Measurements from ENCODE around the gene B3GALT2. TPM values are rescaled to one million over a fixed set of nuclear protein-coding genes. Genes with fewer than 3 reads are reported as not detected.

B3GALT2 gene
- total RNA-seq, 5 donors from 2014 or later (not counting 1 experiment from before 2014, with no cell fraction given), result 0.15 to 16.6 (median 3.4) TPM

GRCh38 chr1:193187114-193187513 is 701 bp upstream of the B3GALT2 start:
- WGBS (ENCODE audit: insufficient coverage), result no CpG with 5 or more reads among the region's 1 CpG

GRCh38 chr1:193185211-193185610 is 1.2 kb downstream of the B3GALT2 start:
- H3K4me3 ChIP-seq (ENCODE audit: control insufficient read depth in 1 of 2, extremely low read depth in 1 of 2, low read length in 1 of 2), result peak overlapping the region in 1 of 2 donors; percentile 39
- H3K27me3 ChIP-seq (replicated peaks in 1 of 2; ENCODE audit: control insufficient read depth in 2 of 2, extremely low read depth in 1 of 2, insufficient read depth in 2 of 2, low read length in 1 of 2), result no peaks in the 10 kb centered on the region
- ChIA-PET POLR2A (interaction anchor here in 1 of 2 donors (0.6 kb wide), 1 partner anchor 1052 kb away, joined by 3 read pairs; no protein-coding TSS in a partner anchor), CTCF (interaction anchor here (0.6 to 3.8 kb wide), 9 partner anchors 9 to 1225 kb away, joined by 3 to 15 read pairs (median 4); no protein-coding TSS in a partner anchor)
- ATAC-seq (replicated peaks in 1 of 4) (no peak), DNase-seq (no peak)
- H3K4me3 Mint-ChIP-seq, result peak overlapping the region; percentile 53 to 84 (median 75)
- peak overlapping the region; percentile 59 for H3K27ac ChIP-seq (ENCODE audit: low read length)
- peaks cover 0 to 3% of the 10 kb centered on the region in 2 donors for H3K36me3 ChIP-seq (ENCODE audit: control insufficient read depth in 2 of 2, extremely low read depth in 1 of 2, insufficient read depth in 1 of 2, low read length in 1 of 2)
- WGBS (ENCODE audit: insufficient coverage), result no CpG with 5 or more reads among the region's 2 CpGs
- no peaks in the 10 kb centered on the region for H3K9me3 ChIP-seq
- H3K4me1 Mint-ChIP-seq, result peaks cover 59 to 68% (median 67%) of the 10 kb centered on the region in 3 donors
- H3K4me1 ChIP-seq (ENCODE audit: control insufficient read depth in 1 of 2, extremely low read depth in 1 of 2, insufficient read depth in 2 of 2, low read length in 2 of 2), result peaks cover 7 to 11% of the 10 kb centered on the region in 2 experiments
- H3K27ac Mint-ChIP-seq, result peak overlapping the region; percentile 49 to 89
- H3K27me3 Mint-ChIP-seq, result no peaks in the 10 kb centered on the region
- peaks cover 10% of the 10 kb centered on the region for H3K36me3 Mint-ChIP-seq
- no peaks in the 10 kb centered on the region for H3K9me3 Mint-ChIP-seq

More at GRCh38 chr1:193187114-193187513, 701 bp upstream of the B3GALT2 start:
- Histone ChIP-seq H3K4me1 (ENCODE audit: control insufficient read depth in 1 of 2, extremely low read depth in 1 of 2, insufficient read depth in 2 of 2, low read length in 2 of 2) (peaks cover 7 to 11% of the 10 kb centered on the region in 2 experiments), H3K4me3 (ENCODE audit: control insufficient read depth in 1 of 2, extremely low read depth in 1 of 2, low read length in 1 of 2) (no peak overlapping the region), H3K27me3 (replicated peaks in 1 of 2; ENCODE audit: control insufficient read depth in 2 of 2, extremely low read depth in 1 of 2, insufficient read depth in 2 of 2, low read length in 1 of 2) (no peaks in the 10 kb centered on the region), H3K36me3 (ENCODE audit: control insufficient read depth in 2 of 2, extremely low read depth in 1 of 2, insufficient read depth in 1 of 2, low read length in 1 of 2) (peaks cover 0 to 1% of the 10 kb centered on the region in 2 donors), H3K9me3 (no peaks in the 10 kb centered on the region), H3K27ac (ENCODE audit: low read length) (peak overlapping the region; percentile 1)
- peak overlapping the region in 2 of 3 donors; percentile 75 to 84 for H3K4me3 Mint-ChIP-seq
- no peaks in the 10 kb centered on the region for H3K27me3 Mint-ChIP-seq
- POLR2A ChIA-PET, result interaction anchor here in 1 of 2 donors (1.3 kb wide), 1 partner anchor 9 kb away, joined by 9 read pairs; no protein-coding TSS in a partner anchor
- CTCF ChIA-PET, result interaction anchor here (0.5 to 0.7 kb wide), 6 partner anchors 14 to 863 kb away, joined by 3 to 5 read pairs (median 4); no protein-coding TSS in a partner anchor
- no peaks in the 10 kb centered on the region for H3K9me3 Mint-ChIP-seq
- H3K4me1 Mint-ChIP-seq, result peaks cover 60 to 67% (median 66%) of the 10 kb centered on the region in 3 donors
- H3K36me3 Mint-ChIP-seq, result peaks cover 4% of the 10 kb centered on the region
- peak overlapping the region; percentile 49 to 89 for H3K27ac Mint-ChIP-seq
- ATAC-seq (replicated peaks in 1 of 4) (no peak), DNase-seq (no peak)

- no peaks in the 10 kb centered on the region for H3K27me3 Mint-ChIP-seq
- CTCF ChIA-PET, result interaction anchor here (0.7 to 3.8 kb wide), 7 partner anchors 9 to 1110 kb away, joined by 3 to 15 read pairs (median 5); no protein-coding TSS in a partner anchor
- DNase-seq (no peak), ATAC-seq (replicated peaks in 1 of 4) (no peak)
- peaks cover 11% of the 10 kb centered on the region for H3K36me3 Mint-ChIP-seq
- Histone ChIP-seq H3K4me1 (ENCODE audit: control insufficient read depth in 1 of 2, extremely low read depth in 1 of 2, insufficient read depth in 2 of 2, low read length in 2 of 2) (peaks cover 7 to 11% of the 10 kb centered on the region in 2 experiments), H3K9me3 (no peaks in the 10 kb centered on the region), H3K27ac (ENCODE audit: low read length) (peak overlapping the region; percentile 59), H3K27me3 (replicated peaks in 1 of 2; ENCODE audit: control insufficient read depth in 2 of 2, extremely low read depth in 1 of 2, insufficient read depth in 2 of 2, low read length in 1 of 2) (no peaks in the 10 kb centered on the region), H3K36me3 (ENCODE audit: control insufficient read depth in 2 of 2, extremely low read depth in 1 of 2, insufficient read depth in 1 of 2, low read length in 1 of 2) (peaks cover 0 to 3% of the 10 kb centered on the region in 2 donors), H3K4me3 (ENCODE audit: control insufficient read depth in 1 of 2, extremely low read depth in 1 of 2, low read length in 1 of 2) (peak overlapping the region in 1 of 2 donors; percentile 39)
- peak overlapping the region; percentile 49 to 89 for H3K27ac Mint-ChIP-seq
- POLR2A ChIA-PET, result interaction anchor here (0.6 kb wide), 2 partner anchors 240 to 1053 kb away, joined by 3 to 5 read pairs; no protein-coding TSS in a partner anchor
- H3K9me3 Mint-ChIP-seq, result no peaks in the 10 kb centered on the region
- H3K4me3 Mint-ChIP-seq, result peak overlapping the region; percentile 53 to 84 (median 75)
- H3K4me1 Mint-ChIP-seq, result peaks cover 54 to 65% (median 64%) of the 10 kb centered on the region in 3 donors
- no CpG with 5 or more reads among the region's 1 CpG for WGBS (ENCODE audit: insufficient coverage)
Measured at GRCh38 chr1:193184776-193185175, 1.6 kb downstream of the B3GALT2 start.

GRCh38 chr1:193183019-193183627 is 3.3 kb downstream of the B3GALT2 start:
- Histone ChIP-seq H3K27ac (ENCODE audit: low read length) (no peak overlapping the region), H3K4me3 (ENCODE audit: control insufficient read depth in 1 of 2, extremely low read depth in 1 of 2, low read length in 1 of 2) (peak overlapping the region in 1 of 2 donors; percentile 19), H3K27me3 (replicated peaks in 1 of 2; ENCODE audit: control insufficient read depth in 2 of 2, extremely low read depth in 1 of 2, insufficient read depth in 2 of 2, low read length in 1 of 2) (no peaks in the 10 kb centered on the region), H3K9me3 (no peaks in the 10 kb centered on the region), H3K4me1 (ENCODE audit: control insufficient read depth in 1 of 2, extremely low read depth in 1 of 2, insufficient read depth in 2 of 2, low read length in 2 of 2) (peaks cover 5 to 11% of the 10 kb centered on the region in 2 experiments), H3K36me3 (ENCODE audit: control insufficient read depth in 2 of 2, extremely low read depth in 1 of 2, insufficient read depth in 1 of 2, low read length in 1 of 2) (peaks cover 0 to 3% of the 10 kb centered on the region in 2 donors)
- POLR2A ChIA-PET, result no interaction called here
- H3K4me1 Mint-ChIP-seq, result peaks cover 46 to 64% (median 58%) of the 10 kb centered on the region in 3 donors
- peak overlapping the region in 2 of 3 donors; percentile 76 to 84 for H3K4me3 Mint-ChIP-seq
- H3K27ac Mint-ChIP-seq, result peak overlapping the region; percentile 77 to 91
- no CpG with 5 or more reads among the region's 2 CpGs for WGBS (ENCODE audit: insufficient coverage)
- DNase-seq, result peak in 3 of 35 experiments; percentile 18 to 76 (median 20)
- H3K36me3 Mint-ChIP-seq, result peaks cover 11% of the 10 kb centered on the region
- CTCF ChIA-PET, result interaction anchor here (0.6 to 3.8 kb wide), 9 partner anchors 11 to 1122 kb away, joined by 3 to 15 read pairs (median 4); partner anchors contain the start of gene CDC73 (in 1 of the 2)
- H3K27me3 Mint-ChIP-seq, result no peaks in the 10 kb centered on the region
- peak; percentile 45 to 72 (median 60) for ATAC-seq (replicated peaks in 1 of 4)
- H3K9me3 Mint-ChIP-seq, result no peaks in the 10 kb centered on the region

GRCh38 chr1:193181985-193182384 is 4.4 kb downstream of the B3GALT2 start:
- H3K9me3 Mint-ChIP-seq, result no peaks in the 10 kb centered on the region

GRCh38 chr1:193181536-193181935 is 4.9 kb downstream of the B3GALT2 start:
- Mint-ChIP-seq H3K4me1 (peaks cover 36 to 59% (median 54%) of the 10 kb centered on the region in 3 donors), H3K9me3 (no peaks in the 10 kb centered on the region), H3K27ac (peak overlapping the region; percentile 50 to 81), H3K4me3 (no peak overlapping the region), H3K36me3 (peaks cover 17% of the 10 kb centered on the region), H3K27me3 (no peaks in the 10 kb centered on the region)
- ATAC-seq (replicated peaks in 1 of 4), result no peak
- H3K9me3 ChIP-seq, result no peaks in the 10 kb centered on the region
- ChIA-PET CTCF (interaction anchor here (0.5 to 1.0 kb wide), 2 partner anchors 9 to 1097 kb away, joined by 5 to 6 read pairs; no protein-coding TSS in a partner anchor), POLR2A (no interaction called here)
- H3K4me1 ChIP-seq (ENCODE audit: control insufficient read depth in 1 of 2, extremely low read depth in 1 of 2, insufficient read depth in 2 of 2, low read length in 2 of 2), result peaks cover 4 to 9% of the 10 kb centered on the region in 2 experiments
- no peak overlapping the region for H3K4me3 ChIP-seq (ENCODE audit: control insufficient read depth in 1 of 2, extremely low read depth in 1 of 2, low read length in 1 of 2)
- no peak for DNase-seq
- H3K27me3 ChIP-seq (replicated peaks in 1 of 2; ENCODE audit: control insufficient read depth in 2 of 2, extremely low read depth in 1 of 2, insufficient read depth in 2 of 2, low read length in 1 of 2), result no peaks in the 10 kb centered on the region
- peaks cover 0 to 3% of the 10 kb centered on the region in 2 donors for H3K36me3 ChIP-seq (ENCODE audit: control insufficient read depth in 2 of 2, extremely low read depth in 1 of 2, insufficient read depth in 1 of 2, low read length in 1 of 2)
- no peak overlapping the region for H3K27ac ChIP-seq (ENCODE audit: low read length)
- WGBS (ENCODE audit: insufficient coverage), result no CpG with 5 or more reads among the region's 1 CpG

More at GRCh38 chr1:193181985-193182384, 4.4 kb downstream of the B3GALT2 start:
- no peak for ATAC-seq (replicated peaks in 1 of 4)
- Histone ChIP-seq H3K27ac (ENCODE audit: low read length) (no peak overlapping the region), H3K4me1 (ENCODE audit: control insufficient read depth in 1 of 2, extremely low read depth in 1 of 2, insufficient read depth in 2 of 2, low read length in 2 of 2) (peaks cover 5 to 12% of the 10 kb centered on the region in 2 experiments), H3K27me3 (replicated peaks in 1 of 2; ENCODE audit: control insufficient read depth in 2 of 2, extremely low read depth in 1 of 2, insufficient read depth in 2 of 2, low read length in 1 of 2) (no peaks in the 10 kb centered on the region), H3K4me3 (ENCODE audit: control insufficient read depth in 1 of 2, extremely low read depth in 1 of 2, low read length in 1 of 2) (no peak overlapping the region), H3K9me3 (no peaks in the 10 kb centered on the region), H3K36me3 (ENCODE audit: control insufficient read depth in 2 of 2, extremely low read depth in 1 of 2, insufficient read depth in 1 of 2, low read length in 1 of 2) (peaks cover 0 to 3% of the 10 kb centered on the region in 2 donors)
- DNase-seq, result no peak
- no peaks in the 10 kb centered on the region for H3K27me3 Mint-ChIP-seq
- CTCF ChIA-PET, result interaction anchor here (0.5 to 0.7 kb wide), 2 partner anchors 1104 to 1115 kb away, joined by 3 read pairs; no protein-coding TSS in a partner anchor
- H3K36me3 Mint-ChIP-seq, result peaks cover 14% of the 10 kb centered on the region
- peaks cover 41 to 61% (median 55%) of the 10 kb centered on the region in 3 donors for H3K4me1 Mint-ChIP-seq
- peak overlapping the region in 1 of 3 donors; percentile 3 for H3K4me3 Mint-ChIP-seq
- H3K27ac Mint-ChIP-seq, result peak overlapping the region in 1 of 2 donors; percentile 10
- 94% methylated on average over 2 of the region's 2 CpGs for WGBS (ENCODE audit: insufficient coverage)
- POLR2A ChIA-PET, result no interaction called here

Data from T-cell (primary cell).